ENCODE measurements around the gene KCNG4. TPM values are rescaled to one million over a fixed set of nuclear protein-coding genes. Genes with fewer than 3 reads are reported as not detected.

The KCNG4 gene
- total RNA-seq, 1 experiment from 2014 or later, result not detected

DNA sequence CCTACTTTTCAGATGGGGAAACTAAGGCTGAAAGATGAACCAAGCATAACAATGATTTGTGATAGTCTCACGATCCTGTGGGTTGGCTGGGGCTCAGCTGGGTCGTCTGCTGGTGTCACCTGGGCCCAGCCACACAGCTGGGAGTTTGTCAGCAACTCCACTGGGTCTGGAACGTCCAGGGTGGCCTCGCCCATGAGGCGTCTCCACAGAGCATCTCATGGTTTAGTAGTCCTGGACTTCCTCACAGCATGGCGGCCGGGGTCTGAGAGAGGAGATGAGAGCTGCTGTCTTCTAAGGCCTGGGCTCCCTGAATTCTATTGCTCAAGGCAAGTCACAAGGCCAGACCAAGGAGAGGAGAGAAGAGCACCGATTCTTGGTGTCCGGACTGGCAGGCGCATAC is 30.7 kb upstream of the KCNG4 start:
- no TSS peak for BruUV-seq (replicated peaks)
- no peak overlapping the region for H3K4me3 ChIP-seq (ENCODE audit: low read depth in 2 of 2, low read length in 2 of 2)
- CTCF ChIA-PET, result no interaction called here
- no peaks in the 10 kb centered on the region for H3K4me1 ChIP-seq (ENCODE audit: control insufficient read depth, insufficient read depth, low read length)
- H3K27ac ChIP-seq (ENCODE audit: low read length), result no peak overlapping the region
- POLR2A ChIA-PET, result no interaction called here
- intact Hi-C loops (cut with micrococcal nuclease; ENCODE audit: unreplicated experiment) (no loop called here), in situ Hi-C loops (cut with HindIII; ENCODE audit: low pct_unique_long_range_greater_than_20kb, low sequenced_read_pairs) (no loop called here)
- H3K36me3 ChIP-seq (ENCODE audit: control insufficient read depth, insufficient read depth, low read length), result no peaks in the 10 kb centered on the region
- no peaks in the 10 kb centered on the region for H3K9me3 ChIP-seq (ENCODE audit: control insufficient read depth, insufficient read depth, low read depth, low read length)
- H3K27me3 ChIP-seq (ENCODE audit: control insufficient read depth, insufficient read depth, low read length), result no peaks in the 10 kb centered on the region
- TF ChIP-seq SIN3A (IDR thresholded peaks at IDR 0.05; ENCODE audit: borderline replicate concordance, insufficient read depth, low read depth, low read length) (no peak), POLR2AphosphoS5 (IDR thresholded peaks at IDR 0.05; ENCODE audit: low read depth, low read length) (no peak), TCF7L2 (IDR thresholded peaks at IDR 0.05; ENCODE audit: low read depth, low read length) (no peak)
- TF ChIP-seq, protein P1, sequence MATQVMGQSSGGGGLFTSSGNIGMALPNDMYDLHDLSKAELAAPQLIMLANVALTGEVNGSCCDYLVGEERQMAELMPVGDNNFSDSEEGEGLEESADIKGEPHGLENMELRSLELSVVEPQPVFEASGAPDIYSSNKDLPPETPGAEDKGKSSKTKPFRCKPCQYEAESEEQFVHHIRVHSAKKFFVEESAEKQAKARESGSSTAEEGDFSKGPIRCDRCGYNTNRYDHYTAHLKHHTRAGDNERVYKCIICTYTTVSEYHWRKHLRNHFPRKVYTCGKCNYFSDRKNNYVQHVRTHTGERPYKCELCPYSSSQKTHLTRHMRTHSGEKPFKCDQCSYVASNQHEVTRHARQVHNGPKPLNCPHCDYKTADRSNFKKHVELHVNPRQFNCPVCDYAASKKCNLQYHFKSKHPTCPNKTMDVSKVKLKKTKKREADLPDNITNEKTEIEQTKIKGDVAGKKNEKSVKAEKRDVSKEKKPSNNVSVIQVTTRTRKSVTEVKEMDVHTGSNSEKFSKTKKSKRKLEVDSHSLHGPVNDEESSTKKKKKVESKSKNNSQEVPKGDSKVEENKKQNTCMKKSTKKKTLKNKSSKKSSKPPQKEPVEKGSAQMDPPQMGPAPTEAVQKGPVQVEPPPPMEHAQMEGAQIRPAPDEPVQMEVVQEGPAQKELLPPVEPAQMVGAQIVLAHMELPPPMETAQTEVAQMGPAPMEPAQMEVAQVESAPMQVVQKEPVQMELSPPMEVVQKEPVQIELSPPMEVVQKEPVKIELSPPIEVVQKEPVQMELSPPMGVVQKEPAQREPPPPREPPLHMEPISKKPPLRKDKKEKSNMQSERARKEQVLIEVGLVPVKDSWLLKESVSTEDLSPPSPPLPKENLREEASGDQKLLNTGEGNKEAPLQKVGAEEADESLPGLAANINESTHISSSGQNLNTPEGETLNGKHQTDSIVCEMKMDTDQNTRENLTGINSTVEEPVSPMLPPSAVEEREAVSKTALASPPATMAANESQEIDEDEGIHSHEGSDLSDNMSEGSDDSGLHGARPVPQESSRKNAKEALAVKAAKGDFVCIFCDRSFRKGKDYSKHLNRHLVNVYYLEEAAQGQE (IDR thresholded peaks at IDR 0.05; ENCODE audit: insufficient read depth in 1 of 2, low read depth in 2 of 2, low read length in 1 of 2), result no peak
- TF ChIP-seq, protein P2, sequence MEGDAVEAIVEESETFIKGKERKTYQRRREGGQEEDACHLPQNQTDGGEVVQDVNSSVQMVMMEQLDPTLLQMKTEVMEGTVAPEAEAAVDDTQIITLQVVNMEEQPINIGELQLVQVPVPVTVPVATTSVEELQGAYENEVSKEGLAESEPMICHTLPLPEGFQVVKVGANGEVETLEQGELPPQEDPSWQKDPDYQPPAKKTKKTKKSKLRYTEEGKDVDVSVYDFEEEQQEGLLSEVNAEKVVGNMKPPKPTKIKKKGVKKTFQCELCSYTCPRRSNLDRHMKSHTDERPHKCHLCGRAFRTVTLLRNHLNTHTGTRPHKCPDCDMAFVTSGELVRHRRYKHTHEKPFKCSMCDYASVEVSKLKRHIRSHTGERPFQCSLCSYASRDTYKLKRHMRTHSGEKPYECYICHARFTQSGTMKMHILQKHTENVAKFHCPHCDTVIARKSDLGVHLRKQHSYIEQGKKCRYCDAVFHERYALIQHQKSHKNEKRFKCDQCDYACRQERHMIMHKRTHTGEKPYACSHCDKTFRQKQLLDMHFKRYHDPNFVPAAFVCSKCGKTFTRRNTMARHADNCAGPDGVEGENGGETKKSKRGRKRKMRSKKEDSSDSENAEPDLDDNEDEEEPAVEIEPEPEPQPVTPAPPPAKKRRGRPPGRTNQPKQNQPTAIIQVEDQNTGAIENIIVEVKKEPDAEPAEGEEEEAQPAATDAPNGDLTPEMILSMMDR (IDR thresholded peaks at IDR 0.05), result no peak
- ATAC-seq (no peak), DNase-seq (ENCODE audit: low read depth, low spot score) (no peak)

DNA sequence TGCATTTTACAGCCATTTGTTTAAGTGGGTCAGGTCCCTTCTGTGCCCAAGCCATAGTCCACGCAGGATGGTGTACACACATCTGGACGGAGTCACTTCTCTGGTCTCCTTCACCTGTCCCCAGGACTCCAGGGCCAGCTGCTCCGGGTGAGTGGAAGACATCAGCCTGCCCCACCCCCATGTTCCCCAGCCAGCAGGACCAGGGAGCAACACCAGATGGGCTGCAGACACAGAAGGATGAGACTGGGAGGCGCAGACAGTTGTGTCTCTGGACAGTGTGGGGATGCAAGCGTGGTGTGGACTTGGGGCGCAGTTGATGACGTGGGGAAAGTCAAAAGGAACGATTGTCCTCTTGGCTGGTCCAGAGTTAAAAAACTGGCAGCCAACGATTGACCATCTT is 30.3 kb upstream of the KCNG4 start:
- Histone ChIP-seq H3K9me3 (ENCODE audit: control insufficient read depth, insufficient read depth, low read depth, low read length) (no peaks in the 10 kb centered on the region), H3K27me3 (ENCODE audit: control insufficient read depth, insufficient read depth, low read length) (no peaks in the 10 kb centered on the region), H3K36me3 (ENCODE audit: control insufficient read depth, insufficient read depth, low read length) (no peaks in the 10 kb centered on the region), H3K4me3 (ENCODE audit: low read depth in 2 of 2, low read length in 2 of 2) (no peak overlapping the region), H3K4me1 (ENCODE audit: control insufficient read depth, insufficient read depth, low read length) (no peaks in the 10 kb centered on the region), H3K27ac (ENCODE audit: low read length) (no peak overlapping the region)
- no peak for TF ChIP-seq POLR2AphosphoS5 (IDR thresholded peaks at IDR 0.05; ENCODE audit: low read depth, low read length)
- TF ChIP-seq TCF7L2 (IDR thresholded peaks at IDR 0.05; ENCODE audit: low read depth, low read length), result no peak
- TF ChIP-seq, protein P1 (IDR thresholded peaks at IDR 0.05; ENCODE audit: insufficient read depth in 1 of 2, low read depth in 2 of 2, low read length in 1 of 2), result no peak
- TF ChIP-seq SIN3A (IDR thresholded peaks at IDR 0.05; ENCODE audit: borderline replicate concordance, insufficient read depth, low read depth, low read length), result no peak
- TF ChIP-seq, protein P2 (IDR thresholded peaks at IDR 0.05), result no peak
- ATAC-seq (no peak), DNase-seq (ENCODE audit: low read depth, low spot score) (no peak)
- no TSS peak for BruUV-seq (replicated peaks)
- intact Hi-C loops (cut with micrococcal nuclease; ENCODE audit: unreplicated experiment), result no loop called here
- in situ Hi-C loops (cut with HindIII; ENCODE audit: low pct_unique_long_range_greater_than_20kb, low sequenced_read_pairs), result no loop called here
- ChIA-PET CTCF (no interaction called here), POLR2A (no interaction called here)
